HG03139 (cell line): ENCODE results near the gene XRCC6.
"Not testable (repeated sequence)": the region's sequence is repeated elsewhere in the genome, so short reads cannot be mapped to it uniquely, and the experiment has no call there.

Experiments used
- ATAC-seq: cut with Tn5 transposase; IDR thresholded peaks from one replicate; pipeline ENCODE4 v1.9.1; 2021; ENCODE audit not compliant: unreplicated experiment

The XRCC6 gene

GRCh38 chr22:41598081-41598480, 23.0 kb upstream of the XRCC6 start:
- ATAC-seq = no peak

GRCh38 chr22:41598891-41599635, 22.0 kb upstream of the XRCC6 start:
- ATAC-seq = no peak

GRCh38 chr22:41600976-41601375, 20.1 kb upstream of the XRCC6 start:
- no peak for ATAC-seq

- ATAC-seq = peak; percentile 54
Observed at GRCh38 chr22:41603873-41604332, 17.2 kb upstream of the XRCC6 start.

- ATAC-seq = no peak
Observed at GRCh38 chr22:41608386-41608785, 12.7 kb upstream of the XRCC6 start.

GRCh38 chr22:41612603-41613306, 8.3 kb upstream of the XRCC6 start:
- ATAC-seq = no peak

- ATAC-seq = no peak
Observed at GRCh38 chr22:41613456-41613855, 7.6 kb upstream of the XRCC6 start.

- no peak for ATAC-seq
Observed at GRCh38 chr22:41619979-41620588, 1.0 kb upstream of the XRCC6 start.

- peak; percentile 62 for ATAC-seq
Observed at GRCh38 chr22:41620589-41621098, 451 bp upstream of the XRCC6 start, which contains the start of gene DESI1. Gene DESI1 (minus strand): TSS chr22:41621043. CDS start chr22:41620839, 204 bp downstream.

GRCh38 chr22:41621911-41622179, 750 bp downstream of the XRCC6 start:
- no peak for ATAC-seq

GRCh38 chr22:41625577-41625976, 4.5 kb downstream of the XRCC6 start:
- no peak for ATAC-seq

- not testable (repeated sequence) for ATAC-seq
Observed at GRCh38 chr22:41631115-41631514, 10.0 kb downstream of the XRCC6 start.

- not testable (repeated sequence) for ATAC-seq
Observed at GRCh38 chr22:41631615-41632014, 10.5 kb downstream of the XRCC6 start.

GRCh38 chr22:41634610-41635009, 13.5 kb downstream of the XRCC6 start:
- not testable (repeated sequence) for ATAC-seq

GRCh38 chr22:41636467-41636866, 15.4 kb downstream of the XRCC6 start:
- no peak for ATAC-seq

- not testable (repeated sequence) for ATAC-seq
Observed at GRCh38 chr22:41637623-41638022, 16.5 kb downstream of the XRCC6 start.

GRCh38 chr22:41638124-41638523, 17.0 kb downstream of the XRCC6 start:
- ATAC-seq = no peak

GRCh38 chr22:41638748-41639147, 17.7 kb downstream of the XRCC6 start:
- ATAC-seq = no peak

GRCh38 chr22:41641854-41642253, 20.8 kb downstream of the XRCC6 start:
- ATAC-seq = no peak

- ATAC-seq = no peak
Observed at GRCh38 chr22:41642331-41643110, 21.4 kb downstream of the XRCC6 start.

GRCh38 chr22:41647771-41648170, 26.7 kb downstream of the XRCC6 start:
- no peak for ATAC-seq
